COR-L47 (cell line): ENCODE measurements around the gene MYOM3.

ENCODE experiments used
- DNase-seq: peaks from one replicate; lab custom pipeline; 2025; lab: John Stamatoyannopoulos, UW

The MYOM3 gene

DNA sequence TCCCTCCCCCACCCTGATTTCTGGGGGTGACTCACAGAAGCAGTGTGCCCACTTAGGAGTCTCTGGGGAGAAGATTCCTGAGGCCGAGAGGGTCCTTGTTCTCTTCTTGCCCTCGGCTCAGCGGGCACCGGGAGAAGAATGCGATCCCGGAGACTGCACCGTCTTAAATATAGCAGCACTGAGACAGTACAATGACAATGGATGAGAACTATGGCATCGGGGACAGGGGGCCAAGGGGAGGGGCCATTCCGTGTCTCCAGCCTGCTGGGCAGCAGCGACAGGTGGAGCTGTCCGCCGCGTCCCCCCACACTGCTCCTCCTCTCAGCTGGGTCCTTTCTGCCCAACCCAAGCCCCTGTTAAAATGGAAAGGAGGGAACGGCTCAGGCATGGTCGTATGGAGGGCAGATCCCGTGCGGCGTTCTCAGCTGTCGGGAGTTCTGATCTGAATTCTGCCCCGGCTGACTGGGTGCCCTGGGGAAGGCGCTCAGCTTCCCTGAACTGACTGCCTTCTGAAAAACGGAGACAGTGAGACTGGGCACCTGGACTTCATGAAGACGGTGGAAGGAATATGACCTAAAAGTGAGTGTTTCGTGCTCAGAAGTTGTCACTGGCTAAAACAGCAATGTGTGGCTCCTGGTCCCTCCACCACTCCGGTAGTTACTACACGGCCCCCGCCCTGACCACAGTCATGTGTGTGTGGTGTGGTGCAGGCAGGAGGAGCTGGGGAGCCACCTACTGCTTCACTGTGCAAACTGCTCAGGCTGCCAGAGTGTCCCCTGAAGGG, at the start of gene MYOM3:
MYOM3 (minus strand) TSS at position 140 of the 784 bp plus-strand sequence. CDS start 3,499 bp downstream, outside the sequence.
- peak; percentile 64 for DNase-seq

DNA sequence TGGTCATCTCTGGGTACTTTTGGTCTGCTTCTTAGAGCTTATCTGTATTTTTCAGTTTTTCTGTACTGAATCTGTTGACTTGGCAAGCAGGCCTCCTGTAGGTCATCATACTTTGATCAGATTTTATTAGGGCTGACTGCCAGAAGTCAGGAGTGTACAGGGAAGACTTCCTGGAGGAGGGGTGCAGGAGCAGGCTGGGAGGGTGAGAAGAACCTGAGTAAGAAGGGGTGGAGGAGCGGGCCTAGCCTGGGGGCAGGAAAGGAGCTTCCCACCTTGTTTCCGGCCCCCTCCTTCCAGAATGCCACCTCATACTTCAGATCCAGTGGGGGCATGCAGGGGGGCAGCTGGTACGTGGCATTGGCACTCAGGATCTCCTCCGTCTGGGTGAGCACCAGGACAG, 49.3 kb upstream of the MYOM3 start:
- no peak for DNase-seq

DNA sequence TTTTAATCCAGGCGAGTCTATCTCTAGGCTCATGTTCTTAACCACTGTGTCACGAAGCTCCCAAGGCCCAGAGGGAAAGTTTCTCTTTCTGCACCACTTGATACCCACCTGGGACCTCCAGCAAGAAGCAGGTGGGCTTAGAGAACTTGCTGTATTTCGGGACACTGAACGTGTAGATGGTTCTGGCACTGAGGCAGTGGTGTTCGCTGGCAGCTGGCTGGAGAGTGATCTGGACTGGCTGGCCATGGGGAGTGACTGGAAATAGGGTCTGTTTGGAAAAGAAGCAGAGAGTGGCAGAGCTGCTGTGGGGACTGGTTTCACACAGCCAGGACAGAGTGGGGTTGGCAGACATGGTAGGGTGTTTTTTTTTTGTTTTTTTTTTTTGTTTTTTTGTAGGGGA, 47.4 kb upstream of the MYOM3 start:
- no peak for DNase-seq

DNA sequence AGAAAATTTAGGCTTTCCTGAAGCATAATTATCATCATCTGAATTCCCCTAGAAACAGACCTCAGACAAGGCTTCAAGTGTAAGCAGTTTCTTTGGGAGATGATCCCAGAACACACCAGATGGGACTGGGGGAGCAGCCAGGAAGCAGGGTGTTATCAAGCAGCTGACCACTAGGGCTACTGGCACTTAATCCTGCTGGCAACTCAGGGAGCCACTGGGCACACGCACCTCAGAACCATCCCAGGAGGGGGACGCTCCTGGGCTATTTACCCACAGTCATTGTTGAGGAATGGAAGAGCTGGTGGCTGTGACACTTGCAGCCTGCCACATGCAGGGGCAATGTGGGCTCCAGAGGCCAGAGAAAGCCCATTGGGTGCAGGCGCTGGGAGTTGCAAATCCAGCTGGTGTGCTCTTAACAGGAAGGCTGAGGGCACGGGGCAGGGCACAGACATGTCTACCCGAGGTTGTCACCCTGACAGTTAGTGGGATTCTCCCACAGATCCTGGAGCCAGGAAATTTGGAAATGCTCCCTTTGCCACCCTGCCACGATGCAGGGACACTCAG, 46.1 kb upstream of the MYOM3 start:
- no peak for DNase-seq

DNA sequence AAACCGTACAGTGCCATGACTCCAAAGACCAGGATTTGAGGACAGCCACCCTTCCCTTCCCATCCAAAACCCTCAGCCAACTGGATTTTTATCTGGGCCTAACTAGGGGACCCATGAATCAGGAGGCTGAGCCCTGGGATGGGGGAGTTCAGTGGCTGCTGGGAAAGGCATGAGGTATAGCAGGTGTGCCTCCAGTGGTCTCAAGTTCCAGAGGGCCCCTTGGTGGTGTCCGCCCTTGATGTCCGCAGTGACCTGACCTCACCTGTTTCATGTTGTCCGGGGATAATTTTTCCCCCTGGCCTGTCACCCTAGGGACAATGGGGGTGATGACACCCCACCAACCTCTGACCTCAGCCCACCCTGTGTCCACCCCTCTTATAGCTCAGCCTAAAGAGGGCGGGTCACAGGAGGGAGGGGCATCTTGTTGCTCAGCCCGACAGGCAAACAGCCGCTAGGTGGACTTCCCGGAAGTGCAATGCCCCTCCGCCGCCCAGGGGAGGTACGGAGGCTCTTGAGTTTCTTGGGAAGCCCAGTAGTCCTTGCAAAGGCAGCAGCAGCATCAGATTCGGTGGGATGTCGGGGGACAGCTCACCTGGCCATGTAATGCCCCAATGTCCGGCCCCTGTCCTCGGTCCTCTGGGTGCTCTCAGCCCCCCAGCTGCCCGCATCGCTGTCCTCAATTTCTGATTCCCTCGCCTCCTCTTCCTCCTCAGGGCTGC, 44.8 kb upstream of the MYOM3 start:
- DNase-seq = no peak

DNA sequence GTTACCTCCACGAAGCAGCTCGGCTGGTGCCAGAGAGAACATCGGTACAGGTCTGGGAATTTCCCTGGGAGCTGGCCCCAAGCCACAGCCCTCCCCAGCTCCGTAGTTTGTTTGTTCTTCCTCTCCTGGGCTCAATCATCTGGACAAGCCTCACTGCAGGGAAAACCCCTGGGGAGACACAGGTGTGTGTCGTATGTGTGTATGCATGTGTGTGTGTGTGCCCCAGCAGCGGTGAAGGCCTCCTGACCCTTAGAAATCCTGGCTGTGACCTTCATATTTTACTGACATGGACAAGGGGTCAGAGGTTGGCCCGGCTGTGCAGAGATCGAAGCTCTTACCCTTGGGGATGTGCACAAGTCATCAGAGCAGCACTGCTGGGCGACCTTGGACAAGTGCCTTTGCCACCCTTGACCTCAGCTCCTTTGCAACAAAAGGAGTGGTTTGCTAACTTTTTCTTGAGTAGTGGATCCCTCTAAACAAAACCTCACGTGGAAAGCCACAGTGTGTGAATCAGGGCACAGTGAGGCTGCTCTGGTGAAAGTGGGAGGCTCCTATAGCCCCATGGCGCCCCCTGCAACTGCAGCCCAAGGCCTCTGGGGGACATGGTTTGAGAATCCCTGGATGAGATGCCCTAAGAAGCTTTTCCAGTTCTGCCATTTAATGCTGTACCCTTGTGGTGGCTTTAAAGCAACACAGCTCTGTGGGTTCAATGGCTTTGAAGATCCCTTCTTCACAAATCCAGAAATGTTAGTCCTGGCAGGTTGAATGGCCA, 43.3 kb upstream of the MYOM3 start:
- peak; percentile 68 for DNase-seq

DNA sequence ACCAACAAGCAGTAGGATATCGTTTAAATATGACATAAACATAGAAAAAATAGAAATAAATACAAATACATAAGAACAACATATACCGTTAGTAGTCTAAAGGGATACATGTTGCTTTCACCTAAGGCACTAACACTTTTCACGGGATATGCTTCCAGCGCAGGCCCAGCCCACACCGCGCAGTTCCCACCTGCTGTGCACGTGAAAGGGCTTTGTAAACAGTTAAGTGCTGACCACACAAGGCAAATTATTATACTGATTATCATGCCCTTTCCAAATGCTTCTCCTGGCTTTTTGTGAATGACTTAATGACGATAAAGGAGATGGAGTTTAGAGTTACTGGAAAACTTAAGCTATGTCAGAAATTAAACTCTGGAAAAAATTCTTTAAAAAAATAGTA, 42.3 kb upstream of the MYOM3 start:
- peak; percentile 77 for DNase-seq

DNA sequence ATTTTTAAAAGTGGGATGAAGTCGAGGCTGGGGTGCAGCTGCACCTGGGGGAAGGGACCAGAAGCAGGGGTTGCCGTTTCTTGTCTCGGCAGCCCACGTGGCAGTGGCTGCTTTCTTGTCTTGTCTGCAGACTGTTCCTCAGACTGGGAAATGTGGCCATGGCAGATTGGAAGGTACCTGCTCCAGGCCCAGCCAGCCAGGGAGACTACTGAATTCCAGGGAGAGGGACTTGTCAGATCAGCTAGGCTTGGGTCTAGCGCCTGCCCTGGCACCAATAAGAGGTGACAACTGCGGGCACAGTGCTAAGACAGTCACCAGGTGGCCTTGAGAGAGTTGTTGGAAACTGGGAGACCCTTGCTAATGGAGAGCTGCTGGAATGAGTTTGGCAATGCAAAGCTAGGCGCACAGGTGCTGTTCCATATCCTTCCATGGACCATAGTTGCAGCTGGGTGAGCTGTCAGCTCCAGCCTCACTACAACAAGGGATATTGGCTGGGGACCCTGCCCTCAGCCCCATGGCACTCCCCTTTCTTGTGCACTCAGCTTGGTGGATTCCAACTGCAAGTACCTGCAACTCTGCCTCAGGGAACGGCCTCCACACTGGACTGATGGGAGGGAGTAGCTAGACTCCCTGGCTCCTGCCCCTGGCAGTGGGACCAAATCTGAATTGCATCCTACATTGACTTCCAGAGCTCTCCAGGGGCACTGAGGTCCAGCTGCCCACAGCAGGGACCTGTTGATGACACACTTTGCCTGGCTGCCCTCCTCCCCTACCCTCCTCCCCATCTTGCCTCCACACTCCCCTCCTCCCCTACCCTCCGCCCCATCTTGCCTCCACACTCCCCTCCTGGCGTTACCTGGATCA, 40.9 kb upstream of the MYOM3 start:
- DNase-seq = no peak

DNA sequence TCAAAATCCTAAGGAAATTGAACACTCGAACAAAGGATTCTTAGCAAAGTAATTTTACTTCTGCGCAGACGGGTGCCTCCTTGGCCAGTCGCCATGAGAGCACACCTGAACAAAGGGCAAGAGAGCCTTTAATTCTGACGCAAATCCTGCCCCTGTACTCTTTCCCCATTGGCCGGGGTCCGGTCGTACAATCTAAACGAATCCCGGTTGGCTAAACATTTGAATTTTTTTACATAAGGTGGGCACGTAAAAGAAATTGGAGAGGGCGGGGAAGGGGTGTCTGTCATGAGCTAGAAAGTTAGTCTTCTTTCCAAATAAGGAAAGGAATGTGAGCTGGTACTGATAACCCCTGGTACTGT, 39.2 kb upstream of the MYOM3 start:
- DNase-seq = peak; percentile 70

DNA sequence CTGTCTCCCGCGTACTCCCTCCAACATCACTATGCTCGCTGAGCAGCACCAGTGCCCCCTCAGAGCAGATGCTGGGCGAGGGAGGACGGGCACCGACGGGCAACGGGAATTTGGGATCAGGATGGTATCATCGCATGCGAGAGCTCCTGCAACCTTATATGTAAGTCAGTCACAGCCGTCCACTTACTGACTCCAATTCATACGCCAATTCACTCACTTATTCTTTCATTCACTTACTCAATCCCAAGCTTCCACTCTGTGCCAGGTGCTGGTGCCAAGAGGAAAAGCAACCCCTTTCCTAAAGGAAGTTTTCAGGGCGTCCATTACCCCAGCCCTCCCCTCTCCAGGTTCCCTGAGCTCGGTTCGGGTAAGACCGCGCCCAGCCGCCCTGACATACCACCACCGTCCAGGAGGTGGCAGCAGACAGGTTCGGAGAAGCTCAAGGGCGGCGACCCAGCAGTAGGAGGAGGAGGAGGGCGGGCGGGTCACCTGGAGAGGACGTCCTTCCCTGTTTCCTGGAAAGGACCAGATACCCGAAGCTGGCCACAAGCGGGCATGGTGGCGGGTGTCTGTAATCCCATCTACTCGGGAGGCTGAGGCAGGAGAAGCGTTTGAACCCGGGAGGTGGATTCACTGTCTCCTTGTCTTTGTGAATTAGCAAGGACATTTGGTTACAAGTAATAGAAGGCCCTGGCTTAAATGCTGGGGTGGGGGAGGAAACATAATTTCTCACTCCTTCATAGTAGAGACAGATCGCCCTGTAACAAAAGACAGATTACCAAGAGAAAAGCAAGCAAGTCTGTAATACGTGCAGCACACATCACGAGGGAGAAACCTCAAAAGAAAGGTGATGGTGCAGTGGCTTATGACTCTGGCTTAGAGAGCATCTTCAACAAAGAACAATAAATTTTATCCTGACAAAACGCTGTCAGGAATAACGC, 38.6 kb upstream of the MYOM3 start:
- peak; percentile 79 for DNase-seq

DNA sequence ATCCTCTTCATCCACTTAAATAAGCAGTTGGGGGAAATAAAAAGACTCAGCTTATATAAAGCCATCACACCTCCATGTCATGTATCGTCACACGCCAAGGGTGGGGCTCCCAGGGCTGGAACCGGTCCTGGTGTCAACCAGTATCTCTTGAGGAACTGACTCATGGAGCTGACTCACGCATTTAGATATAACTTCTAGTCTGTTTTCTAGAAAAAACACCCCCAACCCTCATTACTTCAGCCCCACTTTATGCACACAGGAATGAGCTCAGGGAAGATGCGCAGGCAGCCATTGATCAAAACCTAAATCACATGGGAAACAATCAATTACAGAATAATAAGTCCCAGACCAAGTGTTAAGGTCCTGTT, 37.9 kb upstream of the MYOM3 start:
- DNase-seq = no peak

DNA sequence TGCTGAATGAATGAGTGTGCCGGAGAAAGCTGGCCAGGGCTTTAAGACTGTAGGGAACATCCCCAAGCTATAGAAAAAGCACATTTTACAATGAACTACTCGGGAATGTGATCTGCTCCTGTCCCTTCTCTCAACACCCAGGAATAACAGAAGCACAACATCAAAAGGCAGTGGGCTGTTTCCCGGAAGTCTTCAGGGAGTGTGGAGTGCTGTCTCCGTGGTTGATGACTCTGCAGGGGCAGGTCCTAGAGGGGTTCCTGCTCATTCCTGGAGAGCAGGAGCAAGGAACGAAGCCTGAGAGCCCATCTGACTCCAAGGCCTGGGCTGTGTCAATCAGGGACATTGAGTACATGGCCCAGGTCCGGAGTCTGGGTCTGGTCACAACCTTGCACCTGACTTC, 35.9 kb upstream of the MYOM3 start:
- DNase-seq = no peak

DNA sequence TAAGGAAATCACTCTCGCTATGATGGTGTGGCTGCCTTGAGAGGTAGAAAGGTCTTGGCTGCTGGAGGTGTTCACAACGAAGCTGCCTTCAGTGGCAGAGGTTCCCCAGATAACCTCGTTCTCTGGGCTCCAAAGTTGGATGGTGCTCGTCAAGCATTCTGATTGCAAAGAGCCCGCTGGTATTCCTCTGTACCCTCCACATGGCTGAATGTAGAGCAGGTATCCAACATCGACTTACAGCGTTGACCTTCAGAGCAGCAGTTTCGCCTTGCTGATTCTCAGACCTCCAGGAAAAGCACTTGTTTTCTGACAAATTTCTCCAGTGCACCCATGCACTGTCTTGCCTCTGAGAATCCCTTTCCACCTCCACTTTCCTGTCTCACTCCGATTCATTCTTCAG, 35.3 kb upstream of the MYOM3 start:
- DNase-seq = no peak

DNA sequence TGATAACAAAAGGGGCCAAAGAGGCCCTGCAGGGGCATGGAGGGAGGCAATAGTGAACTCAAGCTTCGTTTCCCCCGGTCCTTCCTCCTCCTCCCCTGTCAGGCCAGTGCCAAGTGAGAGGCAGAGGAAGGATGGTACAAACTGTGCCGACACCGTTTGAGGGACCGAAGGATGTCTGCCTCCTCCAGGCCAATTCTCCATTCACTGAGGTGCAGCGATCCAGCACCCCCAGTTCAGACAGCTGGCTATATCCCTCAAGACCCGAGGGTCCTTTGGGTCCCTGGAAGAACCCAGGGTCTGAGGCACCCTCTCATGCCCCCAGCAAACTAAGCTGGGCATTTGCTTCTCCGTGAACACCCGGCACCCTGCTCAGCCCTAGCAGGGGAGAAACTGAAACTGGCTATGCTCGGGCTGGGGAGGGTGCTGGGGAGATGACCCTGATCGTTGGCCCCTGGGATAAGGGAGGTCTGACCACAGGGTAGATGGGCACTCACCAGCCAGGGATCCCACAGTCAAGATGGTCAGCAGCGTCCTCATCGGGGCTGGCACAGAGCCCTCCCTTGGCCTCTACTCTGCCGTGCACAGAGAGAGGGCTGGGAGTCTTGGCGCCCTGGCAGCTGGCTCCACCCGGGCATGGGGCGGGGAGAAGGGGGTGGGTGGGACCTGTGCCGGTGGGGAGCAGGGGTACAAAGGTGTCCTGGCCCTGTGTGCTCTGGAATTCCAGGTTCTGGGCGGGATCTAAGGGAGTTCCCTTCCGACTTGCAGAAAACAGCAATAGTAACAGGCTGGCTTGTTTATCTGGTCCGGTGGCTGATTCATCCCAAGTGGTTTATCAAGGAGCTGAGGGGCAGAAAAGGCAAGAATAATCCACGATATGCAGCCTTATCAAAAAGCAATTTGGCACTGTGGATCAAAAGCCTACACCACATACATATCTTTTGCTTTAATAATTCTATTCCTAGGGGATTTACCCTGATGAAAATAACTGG, 30.9 kb upstream of the MYOM3 start, which contains the start of gene IL22RA1:
IL22RA1 (minus strand) TSS at position 595 of the 989 bp plus-strand sequence; CDS start at position 537, 58 bp downstream.
- DNase-seq = no peak

DNA sequence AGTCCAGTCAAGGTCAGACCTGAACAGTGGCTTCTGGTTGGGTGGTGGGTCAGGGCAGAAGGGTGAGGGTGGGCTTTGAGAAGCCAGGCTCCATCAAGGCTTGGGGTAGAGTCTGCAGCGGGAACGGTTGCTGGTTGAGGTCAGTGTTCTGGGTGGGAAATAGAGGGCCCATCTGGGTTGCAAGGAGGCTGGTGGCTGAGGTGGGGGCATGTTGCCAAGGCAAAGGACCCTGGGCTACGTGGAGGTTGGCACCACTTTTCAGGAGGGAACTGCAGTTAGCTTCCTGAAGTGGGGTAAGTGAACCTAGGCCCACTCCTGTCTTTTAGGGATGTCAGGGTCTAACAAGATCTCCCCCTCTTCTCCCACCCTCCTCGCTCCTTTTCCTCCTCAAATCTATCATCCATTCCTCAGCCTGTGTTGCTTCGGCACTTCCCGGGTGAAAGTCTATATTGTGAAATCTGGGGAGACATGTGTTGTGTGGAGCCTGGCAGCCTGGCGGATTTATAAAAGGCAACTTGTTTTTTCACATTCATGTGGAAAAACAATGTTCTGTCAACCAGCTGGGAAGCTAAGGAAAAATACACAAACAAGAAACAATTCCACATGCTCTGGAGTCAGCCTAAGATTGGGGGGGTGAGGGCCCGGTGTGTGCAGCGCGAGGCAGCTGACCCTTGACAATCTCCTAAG, 29.5 kb upstream of the MYOM3 start:
- DNase-seq = no peak

DNA sequence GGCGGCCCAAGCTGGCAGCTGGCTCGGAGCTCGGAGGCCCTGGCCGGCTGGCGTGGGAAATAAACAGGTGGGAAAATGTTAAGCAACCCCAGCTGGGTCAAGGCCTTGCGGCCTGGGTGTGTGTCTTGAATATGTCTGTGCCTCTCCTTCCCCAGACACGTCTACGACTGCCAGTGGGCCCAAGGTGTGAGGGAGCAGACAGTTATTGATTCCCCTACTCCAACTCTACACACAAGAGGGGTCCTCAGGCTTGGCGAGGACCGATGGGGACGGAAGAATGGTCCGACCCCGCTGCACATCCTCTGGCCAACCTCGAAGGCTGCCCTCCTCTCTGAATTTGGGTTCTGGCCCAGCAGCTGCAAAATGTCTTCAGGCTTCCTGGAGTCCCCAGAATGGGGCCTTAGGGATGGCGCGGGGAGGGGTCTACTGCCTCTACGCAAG, 28.8 kb upstream of the MYOM3 start:
- DNase-seq = no peak

DNA sequence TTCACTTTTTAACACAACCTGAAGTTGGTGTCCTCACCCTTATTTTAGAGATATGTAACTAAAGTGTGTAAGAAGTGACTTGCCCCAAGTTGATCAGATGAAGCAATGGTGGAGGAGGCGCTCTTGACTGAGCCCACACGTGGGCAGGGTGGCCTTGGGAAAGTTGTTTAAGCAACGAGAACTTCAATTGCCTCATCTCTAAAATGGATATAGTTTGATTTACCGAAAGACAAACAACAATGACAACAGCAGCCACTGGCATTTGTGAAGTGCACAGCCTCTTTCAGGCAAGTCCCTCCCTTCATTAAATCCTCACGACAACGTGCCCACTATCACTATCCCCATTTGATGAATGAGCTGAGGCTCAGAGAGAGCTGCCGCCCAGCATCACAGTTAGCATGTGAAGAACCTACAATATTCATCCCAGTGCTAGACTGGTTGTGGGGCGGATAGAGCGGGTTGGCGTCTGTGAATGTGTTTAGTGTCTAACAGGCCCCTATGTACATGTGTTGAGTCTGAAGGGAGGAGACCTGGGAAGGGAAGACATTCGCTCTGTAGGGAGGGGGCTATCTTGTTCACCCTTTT, 28.0 kb upstream of the MYOM3 start:
- no peak for DNase-seq

DNA sequence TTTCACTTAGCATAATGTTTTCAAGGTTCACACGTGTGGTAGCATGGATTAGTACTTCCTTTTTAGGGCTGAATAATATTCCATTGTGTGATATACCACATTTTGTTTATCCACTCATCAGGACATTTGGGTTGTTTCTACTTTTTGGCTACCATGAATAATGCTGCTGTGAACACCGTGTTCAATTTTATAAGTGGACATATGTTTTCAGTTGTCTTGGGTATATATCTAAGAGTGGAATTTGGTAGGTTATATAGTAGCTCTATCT, 27.2 kb upstream of the MYOM3 start:
- DNase-seq = no peak
